SU-DHL-6 (cell line): ENCODE data around the gene DMBT1.

Experiments used
- CTCF ChIP-seq: fragments of 200-600 bp; sonication (generic); IDR thresholded peaks from one replicate; pipeline ENCODE4 v1.5.1; 2017; ENCODE audit warnings: antibody characterized with exemption, mild to moderate bottlenecking, low read length, moderate library complexity; ENCODE audit not compliant: insufficient read depth, poor library complexity, severe bottlenecking
- EZH2phosphoT487 ChIP-seq: fragments of 200-600 bp; sonication (generic), shearing (Covaris generic); conservative IDR thresholded peaks from 2 replicates; pipeline ENCODE4 v1.6.1; 2018; ENCODE audit warnings: mild to moderate bottlenecking, antibody characterized with exemption, low read length, moderate library complexity, mixed read lengths

- TF ChIP-seq CTCF (no peak), EZH2phosphoT487 (no peak)
These were observed 64.0 kb downstream of the DMBT1 start for GRCh38 chr10:122624546-122624945.
